Renal pelvis (tissue), 4 donors: ENCODE data around the gene TMC7. TPM values are rescaled to one million over a fixed set of nuclear protein-coding genes. Genes with fewer than 3 reads are reported as not detected.

ENCODE experiments used
- DNase-seq: peaks from one replicate; pipeline ENCODE4 v3.0.0-alpha.2; 2013
- polyA plus RNA-seq, 3 donors: library from polyadenylated mRNA; unstranded; fragments of 120-200 nt; gene quantifications; one replicate each; pipeline ENCODE4 v1.2.1, GENCODE V29; 2013; ENCODE audit not compliant: insufficient read length in 3 of 3

Gene TMC7
- polyA plus RNA-seq, 3 donors: 1.4 to 2.1 (median 1.9) TPM

DNA sequence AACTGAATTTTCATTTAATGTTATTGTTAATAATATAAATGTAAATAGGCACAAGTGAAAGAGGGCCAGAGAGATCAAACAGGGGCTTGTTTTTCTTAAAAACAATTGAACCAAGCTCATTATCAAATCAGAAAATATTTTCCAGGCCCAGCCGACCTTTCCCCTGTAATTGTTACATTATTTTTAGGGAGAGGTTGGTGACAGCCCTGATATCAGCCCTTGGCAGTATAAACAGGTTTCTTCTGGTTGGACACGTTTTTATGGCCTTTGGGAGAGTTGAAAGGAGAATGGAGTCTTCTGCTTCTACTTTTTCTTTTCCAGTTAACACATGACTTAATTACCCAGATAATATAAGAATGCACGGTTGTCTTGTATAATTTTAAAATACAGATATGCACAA is 43.7 kb downstream of the TMC7 start:
- no peak for DNase-seq

DNA sequence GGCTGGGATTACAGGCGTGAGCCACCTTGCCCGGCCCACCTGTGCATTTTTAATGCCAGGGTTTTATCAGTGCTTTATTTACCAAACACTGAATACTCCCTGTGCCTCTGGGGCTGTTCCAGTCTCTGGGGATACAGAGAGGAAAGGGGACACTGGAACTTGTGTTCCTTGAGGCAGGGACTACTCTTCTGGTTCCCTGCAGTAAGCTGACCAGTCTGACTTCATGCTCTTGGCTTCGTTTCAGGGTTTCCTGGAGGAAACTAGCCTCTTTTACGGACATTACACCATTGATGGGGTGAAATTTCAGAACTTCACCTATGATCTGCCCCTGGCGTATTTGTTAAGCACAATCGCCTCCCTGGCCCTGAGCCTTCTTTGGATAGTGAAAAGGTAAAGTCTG is 46.2 kb downstream of the TMC7 start:
- no peak for DNase-seq

DNA sequence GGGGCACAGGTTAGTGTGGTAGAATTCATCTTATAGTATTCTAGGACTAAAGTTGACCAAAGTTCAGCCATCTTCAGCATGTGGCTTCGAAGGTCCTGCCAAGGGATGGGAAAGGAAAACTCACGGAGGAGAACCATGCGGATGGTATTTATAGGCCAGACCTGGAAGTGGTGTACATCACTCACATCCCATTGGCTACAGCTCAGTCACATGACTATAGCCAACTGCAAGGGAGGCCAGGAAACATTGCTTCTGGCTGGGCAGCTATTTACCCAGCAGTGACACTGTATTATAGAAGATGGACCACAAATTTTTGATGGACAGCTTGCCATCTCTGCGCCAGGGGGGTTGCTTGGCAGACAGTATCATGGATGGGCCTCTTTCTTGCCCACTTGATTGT is 48.0 kb downstream of the TMC7 start:
- DNase-seq: no peak

DNA sequence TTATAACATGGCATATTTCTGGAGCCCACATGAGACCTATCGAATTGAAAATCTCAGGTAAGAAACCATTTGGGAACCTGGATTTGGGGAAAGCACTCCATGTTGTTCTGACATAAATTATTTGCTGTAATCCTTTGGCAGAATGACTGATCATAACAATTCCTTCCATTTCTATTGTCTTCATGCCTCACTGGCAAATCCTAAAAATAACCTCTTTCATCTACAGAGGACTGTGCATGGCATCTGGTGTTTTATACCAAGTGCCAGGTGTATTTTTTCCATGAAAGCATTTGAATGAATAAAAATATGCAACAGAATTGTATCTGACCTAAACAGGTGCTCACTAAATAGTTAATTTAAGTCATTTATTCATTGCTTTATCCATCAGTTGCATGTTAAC is 50.0 kb downstream of the TMC7 start:
- no peak for DNase-seq

DNA sequence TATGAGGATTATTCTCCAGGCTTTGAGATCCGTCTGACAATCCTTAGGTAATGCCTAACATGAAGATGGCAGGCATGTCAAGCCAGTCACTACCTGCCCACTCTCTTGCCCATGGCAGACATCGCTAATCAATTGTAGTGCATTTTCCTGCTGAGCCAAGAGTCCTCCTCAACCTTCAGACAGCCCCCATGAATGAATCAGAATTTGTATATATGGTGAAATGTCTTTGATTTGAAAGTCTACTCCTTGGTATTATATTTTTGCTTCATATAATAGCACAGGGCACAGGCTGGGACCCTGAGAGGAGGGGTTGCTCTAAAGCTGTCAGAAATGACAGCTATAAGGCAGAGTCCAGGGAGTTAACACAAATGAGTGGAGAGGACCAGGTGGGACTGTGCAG is 56.7 kb downstream of the TMC7 start:
- no peak for DNase-seq

DNA sequence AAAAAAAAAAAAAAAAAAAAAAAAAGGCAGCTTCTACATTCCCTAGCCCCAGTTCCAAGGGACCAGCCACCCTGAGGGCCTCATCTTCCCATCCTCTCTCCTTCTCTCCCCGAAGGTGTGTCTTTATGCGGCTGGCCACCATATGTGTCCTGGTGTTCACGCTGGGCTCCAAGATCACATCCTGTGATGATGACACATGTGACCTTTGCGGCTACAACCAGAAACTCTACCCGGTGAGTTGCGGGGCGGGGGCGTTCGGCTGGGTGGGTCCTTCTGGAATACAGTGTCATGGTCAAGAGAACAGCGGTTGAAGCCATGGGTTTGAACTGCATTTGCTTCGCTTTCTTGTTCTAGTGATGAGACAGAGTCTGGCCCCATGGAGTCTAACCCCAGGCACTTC is 61.0 kb downstream of the TMC7 start:
- DNase-seq: no peak

DNA sequence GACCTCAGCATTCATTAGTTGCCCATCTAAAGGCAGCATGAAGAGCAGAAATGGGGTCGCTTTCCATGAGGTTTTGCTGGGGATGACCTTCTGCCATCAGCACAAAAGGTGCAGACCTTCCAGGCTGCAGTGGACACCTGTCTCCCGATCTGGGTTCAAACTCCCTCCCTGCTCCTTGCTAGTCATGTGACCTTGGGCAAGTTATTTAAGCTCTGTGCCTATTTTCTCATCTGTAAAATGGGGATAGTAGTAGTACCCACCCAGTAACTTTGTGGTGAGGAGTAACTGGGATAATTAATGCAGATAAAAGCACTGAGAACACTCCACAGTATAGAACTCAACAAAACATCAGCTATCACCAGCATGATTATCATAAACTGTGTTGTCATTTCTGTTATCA is 62.3 kb downstream of the TMC7 start:
- no peak for DNase-seq

DNA sequence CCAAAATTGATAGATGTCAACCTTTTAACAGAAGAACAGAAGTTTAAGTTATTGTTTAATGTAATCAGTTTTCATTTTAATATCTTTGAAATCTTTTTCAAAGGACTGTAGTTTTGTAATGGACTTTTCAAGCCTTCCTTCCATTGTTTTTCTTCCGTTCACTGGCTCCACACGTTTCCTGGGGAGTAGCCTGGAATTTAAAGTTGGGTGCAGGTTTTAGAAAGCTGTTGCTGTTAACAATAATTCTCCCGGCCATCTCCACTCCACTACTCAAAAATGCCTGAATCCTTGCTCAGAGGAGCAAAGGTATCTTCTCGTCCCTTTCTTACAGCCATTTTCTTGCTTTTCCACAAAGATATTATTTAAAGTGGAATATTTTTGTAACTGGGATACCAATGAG is 79.0 kb downstream of the TMC7 start:
- no peak for DNase-seq

DNA sequence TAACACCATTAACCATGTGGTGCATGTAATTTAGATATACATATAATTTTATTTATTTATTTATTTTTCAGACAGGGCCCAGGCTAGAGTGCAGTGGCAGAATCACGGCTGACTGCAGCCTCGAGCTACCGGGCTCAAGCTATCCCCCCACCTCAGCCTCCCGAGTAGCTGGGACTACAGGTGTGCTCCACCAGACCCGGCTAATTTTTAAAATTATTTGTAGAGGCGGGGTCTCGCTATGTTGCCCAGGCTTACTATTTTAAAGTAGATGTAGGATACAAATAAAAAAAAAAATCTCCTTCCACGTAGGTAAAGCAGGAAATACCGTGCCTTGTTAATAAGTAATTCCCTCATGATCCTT is 83.2 kb downstream of the TMC7 start:
- no peak for DNase-seq

DNA sequence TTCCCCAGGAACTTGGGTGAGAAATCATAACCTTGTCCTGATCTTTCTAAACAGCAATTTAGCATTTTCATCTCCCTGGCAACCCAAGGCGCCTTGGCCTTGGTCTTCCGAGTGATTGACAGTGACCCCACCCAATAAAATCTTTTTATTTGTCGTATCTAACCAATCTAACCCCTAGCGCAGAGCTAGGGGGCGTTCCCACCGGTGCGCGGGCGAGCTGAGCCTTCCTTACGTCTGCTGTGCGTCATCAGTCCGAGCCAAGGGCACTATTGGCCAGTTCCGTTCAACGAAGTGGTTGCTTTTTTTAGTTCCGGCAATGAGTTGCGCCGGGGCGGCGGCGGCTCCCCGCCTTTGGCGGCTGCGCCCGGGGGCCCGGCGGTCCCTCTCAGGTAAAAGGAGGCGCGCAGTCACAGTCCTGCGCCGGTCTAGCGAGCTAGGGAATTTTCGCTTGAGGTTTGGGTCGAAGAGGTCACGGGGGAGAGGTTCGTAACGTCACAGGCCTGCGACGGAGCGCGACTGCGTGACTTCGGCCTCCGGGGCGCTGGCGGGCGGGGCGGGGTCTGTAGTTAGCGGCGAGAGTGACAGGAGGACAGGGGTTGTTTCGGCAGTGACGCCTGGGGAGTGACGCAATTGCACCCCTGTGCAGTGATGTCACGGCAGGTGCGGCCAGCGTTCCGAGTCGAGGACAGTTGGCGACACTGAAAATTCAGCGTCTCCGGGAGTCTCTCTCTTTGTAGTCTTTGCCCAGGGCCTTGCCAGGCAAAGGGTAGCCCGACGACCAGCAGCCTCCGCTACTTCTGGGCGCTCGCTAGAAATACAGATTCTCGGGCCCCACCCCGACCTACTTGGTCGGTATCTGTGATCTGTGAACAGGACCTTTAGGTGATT is 83.9 kb downstream of the TMC7 start, which contains the start of gene COQ7:
Gene COQ7, plus strand, starts transcription at position 266 of the 888 bp plus-strand sequence. Its CDS starts 51 bp downstream, at position 317.
- peak; percentile 100 for DNase-seq

DNA sequence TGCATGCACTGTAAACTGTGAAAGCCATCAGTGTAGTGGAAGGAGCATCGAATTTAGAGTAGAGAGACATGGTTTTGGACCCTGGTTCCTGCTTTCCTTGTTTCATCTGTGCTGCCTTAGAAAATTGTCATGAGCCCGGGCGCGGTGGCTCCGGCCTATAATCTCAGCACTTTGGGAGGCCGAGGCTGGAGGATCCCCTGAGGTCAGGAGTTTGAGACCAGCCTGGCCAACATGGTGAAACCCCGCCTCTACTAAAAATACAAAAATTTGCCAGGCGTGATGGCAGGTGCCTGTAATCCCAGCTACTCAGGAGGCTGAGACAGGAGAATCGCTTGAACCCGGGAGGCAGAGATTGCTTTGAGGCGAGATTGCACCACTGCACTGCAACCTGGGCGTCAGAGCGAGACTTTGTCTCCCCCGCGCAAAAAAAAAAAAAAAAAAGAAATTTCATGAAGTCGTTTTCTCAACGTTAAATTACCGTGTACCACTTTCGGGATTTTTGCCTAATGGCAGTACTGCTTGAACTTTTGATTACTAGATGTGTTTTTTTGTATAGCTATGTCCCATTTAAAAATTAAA is 84.6 kb downstream of the TMC7 start:
- no peak for DNase-seq

DNA sequence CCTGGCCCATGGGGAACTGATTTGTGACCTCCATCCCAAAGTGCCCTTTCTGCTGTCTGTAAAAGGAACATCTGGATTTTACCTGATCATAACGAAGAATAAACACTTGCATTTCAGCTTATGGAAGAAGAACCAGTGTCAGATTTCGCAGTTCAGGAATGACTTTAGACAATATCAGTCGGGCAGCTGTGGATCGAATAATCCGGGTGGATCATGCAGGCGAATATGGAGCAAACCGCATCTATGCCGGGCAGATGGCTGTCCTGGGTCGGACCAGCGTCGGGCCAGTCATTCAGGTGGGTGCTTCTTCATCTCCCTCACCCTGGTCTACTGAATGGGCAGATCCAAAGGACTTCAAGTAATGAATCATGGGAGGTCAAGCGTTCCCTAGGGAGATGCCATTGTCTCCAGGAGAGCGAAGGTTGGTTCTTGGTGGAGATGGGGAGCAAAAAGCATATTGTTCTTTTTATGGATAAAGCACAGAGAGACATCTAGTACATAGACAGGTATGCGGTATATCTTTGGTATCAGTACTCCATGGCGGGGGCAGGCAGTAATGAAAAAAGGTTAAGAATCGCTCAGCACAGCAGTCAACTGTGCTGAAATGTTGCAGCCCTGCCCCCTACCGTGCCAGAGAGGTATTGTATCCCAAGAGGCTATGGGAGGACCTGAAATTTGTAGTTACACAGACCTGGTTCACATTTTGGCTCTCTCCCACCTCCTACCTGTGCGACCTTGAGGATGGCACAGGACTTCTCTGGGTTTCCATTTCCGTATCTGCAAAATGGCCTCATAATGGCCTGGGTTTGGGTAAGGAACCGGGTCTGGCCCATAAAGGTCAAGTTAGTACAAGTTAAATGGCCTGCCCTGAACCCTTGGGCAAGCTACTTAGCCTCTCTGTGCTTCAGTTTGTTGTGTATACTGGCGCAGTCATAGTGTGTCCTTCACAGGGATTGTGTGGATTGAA is 88.4 kb downstream of the TMC7 start:
- no peak for DNase-seq

DNA sequence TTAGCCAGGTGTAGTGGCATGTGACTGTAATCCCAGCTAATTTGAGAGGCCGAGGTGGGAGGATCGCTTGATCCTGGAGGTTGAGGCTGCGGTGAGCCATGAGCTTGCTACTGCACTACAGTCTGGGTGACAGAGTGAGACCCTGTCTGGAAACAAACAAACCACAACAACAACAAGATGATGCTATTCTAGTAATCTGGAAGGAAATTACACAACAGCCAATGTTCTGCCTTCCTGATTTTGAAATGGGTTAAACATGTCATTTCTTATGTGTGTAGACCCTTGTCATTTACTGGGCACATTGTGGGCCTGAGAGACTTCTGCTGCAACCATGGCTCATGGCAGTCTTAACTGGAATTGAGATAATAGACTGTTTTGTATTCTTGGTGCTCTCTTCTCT is 89.6 kb downstream of the TMC7 start:
- DNase-seq: no peak

DNA sequence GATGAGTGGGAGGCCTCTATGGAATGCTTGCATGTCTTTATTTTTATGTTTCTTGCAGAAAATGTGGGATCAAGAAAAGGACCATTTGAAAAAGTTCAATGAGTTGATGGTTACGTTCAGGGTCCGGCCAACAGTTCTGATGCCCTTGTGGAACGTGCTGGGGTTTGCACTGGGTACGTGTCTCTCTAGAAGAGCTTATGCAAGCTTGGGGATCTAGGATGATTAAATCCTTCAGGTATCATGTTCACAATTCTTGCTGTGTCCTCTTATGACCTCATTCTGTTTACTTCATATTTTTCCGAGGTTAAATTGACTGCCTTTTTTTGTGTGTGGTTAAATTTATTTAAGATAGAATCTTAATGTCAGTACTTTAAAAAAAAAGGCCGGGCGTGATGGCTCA is 90.1 kb downstream of the TMC7 start:
- DNase-seq: no peak

DNA sequence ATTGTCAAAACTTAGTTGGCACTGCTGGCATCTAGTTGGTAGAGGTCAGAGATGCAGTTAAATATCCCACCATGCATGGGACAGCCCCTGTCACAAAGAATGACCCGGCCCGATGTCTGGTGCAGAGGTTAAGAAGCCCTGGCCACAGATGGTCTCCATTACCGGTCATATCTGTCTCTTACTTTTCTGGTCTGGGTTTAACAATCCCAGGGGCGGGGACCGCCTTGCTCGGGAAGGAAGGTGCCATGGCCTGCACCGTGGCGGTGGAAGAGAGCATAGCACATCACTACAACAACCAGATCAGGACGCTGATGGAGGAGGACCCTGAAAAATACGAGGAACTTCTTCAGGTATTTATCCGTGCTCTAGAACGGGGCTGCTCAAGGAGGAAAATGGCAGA is 91.8 kb downstream of the TMC7 start:
- DNase-seq: no peak

DNA sequence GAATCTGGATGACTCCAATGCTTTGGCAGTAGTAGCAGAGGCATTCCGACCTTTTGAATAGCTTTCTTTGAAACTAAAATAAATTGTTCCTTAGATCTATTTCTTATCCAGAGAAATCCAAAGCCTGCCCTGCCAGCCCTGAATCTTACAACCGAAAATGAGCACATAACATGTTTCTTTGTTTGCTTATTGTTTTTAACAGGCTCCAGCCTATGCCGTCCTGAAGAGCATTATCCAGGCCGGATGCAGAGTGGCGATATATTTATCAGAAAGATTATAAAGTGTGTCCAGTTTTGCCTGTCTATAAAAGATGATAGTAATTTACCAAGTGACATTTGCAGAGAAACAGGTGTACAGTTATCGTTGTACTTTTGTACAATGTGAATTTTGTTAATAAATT is 94.1 kb downstream of the TMC7 start:
- DNase-seq: no peak

DNA sequence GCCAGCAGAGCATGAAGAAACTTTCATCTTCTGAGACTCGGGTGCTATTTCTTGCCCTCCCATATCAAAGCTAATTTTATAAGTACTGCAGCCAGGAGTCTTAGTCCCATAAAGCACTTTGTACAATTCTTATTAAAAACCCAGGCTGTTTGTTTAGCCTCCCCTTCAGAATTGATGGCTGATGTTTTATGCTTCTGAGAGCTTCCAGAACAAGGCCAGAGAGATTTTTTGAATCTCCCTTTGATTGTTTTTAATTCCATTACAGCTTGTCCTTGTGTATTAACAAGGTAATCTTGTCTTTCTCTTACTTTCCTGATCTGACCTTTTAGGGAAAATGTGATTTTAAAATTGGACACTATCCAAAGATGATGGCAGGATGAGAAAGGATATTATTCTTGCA is 99.9 kb downstream of the TMC7 start:
- DNase-seq: no peak

DNA sequence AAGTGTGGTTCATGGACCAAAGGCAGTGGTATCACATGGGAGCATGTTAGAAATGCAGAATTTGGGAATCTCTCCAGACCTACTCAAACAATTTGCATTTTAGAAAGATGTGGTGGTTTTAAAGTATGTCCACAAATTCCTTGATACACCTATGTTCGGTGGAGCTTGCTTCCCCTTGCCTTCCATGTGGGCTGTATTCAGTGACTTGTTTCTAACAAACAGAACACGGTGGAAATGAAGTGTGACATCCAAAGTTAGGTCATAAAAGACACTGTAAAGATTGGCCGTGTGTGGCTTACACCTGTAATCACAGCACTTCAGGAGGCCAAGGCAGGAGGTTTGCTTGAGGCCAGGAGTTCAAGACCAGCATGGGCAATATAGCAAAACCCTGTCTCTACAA is 100.4 kb downstream of the TMC7 start:
- DNase-seq: no peak

DNA sequence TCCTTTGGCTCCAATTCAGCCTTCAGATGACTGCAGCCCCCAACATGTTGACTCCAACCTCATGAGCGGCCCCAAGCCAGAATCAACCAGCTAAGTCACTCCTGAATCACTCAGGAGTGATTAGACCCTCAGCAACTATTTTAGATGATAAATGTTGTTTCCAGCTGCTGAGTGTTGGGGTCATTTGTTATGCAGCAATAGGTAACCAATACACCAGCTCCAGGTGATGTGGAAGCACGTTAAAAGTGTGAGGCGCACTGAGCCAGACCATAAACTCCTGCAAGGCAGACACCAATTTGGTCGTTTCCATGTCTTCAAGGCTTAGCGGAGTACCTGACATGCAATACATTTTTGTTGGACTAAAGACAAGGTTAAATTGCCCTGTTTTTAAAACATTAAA is 101.1 kb downstream of the TMC7 start:
- DNase-seq: no peak

DNA sequence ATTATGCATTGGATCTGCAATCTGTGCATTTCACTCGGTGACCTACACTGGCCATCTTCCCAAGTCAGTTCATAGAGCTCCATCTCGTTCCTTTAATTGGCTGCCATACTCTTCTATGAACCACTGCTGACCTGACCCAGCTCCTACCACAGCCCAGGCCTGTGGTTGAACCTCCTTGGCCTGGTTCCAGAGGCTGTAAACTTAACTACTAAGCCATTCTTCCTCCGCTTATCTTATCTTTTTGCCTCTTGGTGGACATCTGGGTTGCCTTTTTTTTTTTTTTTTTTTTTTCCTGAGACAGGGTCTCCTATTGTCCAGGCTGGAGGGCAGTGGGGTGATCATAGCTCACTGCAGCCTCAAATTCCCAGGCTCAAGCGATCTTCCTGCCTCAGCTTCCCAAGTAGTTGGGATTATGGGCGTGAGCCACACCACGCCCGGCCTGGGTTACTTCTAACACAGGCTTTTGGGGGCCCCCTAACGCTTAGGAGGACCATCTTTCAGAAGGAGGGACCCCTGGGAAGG is 102.0 kb downstream of the TMC7 start:
- no peak for DNase-seq

DNA sequence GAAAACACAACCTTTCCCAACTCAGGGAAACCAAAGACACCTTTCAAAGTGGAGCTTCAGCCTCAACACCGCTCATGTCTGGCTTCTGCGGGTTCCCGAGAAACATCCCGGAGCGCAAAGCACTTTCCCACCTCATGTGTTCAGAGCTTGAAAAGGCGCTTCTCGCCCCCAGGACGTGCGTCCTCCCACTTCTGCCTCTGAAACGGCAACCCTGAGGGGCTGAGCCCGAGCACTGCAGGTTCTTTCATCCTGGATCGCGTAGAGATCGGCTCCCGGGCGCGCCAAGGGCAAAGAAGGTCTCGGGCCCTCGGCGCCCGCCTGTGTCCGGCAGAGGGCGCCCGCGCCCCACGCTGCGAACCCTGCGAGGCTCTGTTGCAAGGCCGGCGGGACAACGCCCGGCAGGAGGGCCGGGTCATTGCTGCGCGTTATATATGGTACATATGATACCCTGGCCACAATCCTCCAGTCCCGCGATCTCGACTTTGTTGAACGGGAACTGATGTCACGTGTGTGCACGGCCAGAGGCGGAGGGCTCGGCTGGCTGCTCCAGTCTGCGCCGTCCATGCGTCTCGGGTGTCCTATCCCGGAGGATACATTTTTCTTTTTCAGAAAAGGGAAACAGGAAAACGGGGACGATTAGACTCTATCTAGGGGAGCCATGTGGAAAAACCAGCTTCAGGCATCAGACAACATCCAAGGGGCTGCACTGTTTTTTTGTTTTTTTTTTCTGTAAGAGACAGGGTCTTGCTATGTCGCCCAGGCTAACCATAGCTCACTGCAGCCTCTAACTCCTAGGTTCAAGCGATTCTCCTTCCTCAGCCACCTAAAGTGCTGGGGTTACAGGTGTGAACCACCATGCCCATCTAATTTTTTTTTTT is 102.8 kb downstream of the TMC7 start:
- peak; percentile 88 for DNase-seq
